MM.1S (cell line): ENCODE results near the gene RPL18A.

Experiments used
- EZH2 ChIP-seq: fragments of 300-600 bp; sonication (generic); optimal IDR thresholded peaks from 2 replicates; pipeline ENCODE3; 2017; ENCODE audit warnings: low read depth, mild to moderate bottlenecking, antibody characterized with exemption, low read length, mixed read lengths
- TF ChIP-seq, protein P1 (sequence below): fragments of 300-600 bp; sonication (generic); IDR thresholded peaks from 2 replicates; pipeline ENCODE4 v1.5.1; 2016; ENCODE audit warnings: antibody characterized with exemption, low read length, mixed read lengths

DNA sequence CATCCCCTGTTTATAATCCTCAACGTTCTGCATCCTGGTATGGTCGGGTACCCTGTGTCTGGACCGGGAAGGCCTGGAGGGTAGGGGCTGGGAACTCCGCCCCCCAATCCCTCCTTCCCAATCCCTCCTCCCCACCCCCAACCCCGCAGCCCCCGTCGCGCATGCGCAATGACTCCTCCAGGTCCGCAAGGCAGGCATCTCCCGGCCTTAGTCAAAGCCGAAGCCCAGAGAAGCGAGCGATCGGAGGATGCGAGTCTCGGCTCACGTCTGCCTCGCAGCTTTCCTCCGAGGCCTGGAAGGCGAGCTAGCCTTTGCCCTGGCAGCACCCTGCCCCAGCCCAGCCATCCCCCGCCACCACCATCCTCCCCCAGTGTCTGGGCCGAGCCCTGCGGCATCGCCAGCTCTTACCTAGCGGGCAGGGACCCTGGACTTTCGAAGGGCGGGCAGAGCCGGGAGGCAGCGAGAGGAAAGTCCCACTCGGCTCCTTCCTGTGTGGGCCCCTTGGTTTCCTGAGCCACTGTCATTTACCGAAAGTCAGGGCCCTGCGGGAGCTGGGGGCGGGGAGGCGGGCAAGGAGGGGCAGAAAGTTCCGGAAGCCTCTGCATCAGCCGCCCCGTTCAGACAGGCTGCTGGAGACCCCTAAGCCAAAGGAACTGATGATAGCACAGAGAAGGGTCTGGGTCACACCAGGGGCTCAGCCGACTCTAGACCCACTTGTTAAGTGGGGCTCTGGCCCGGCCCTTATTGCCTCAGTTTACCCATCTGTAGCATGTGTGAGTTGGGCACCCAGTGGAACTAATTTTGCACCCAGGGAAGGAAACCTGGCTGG is 12.0 kb upstream of the RPL18A start, which contains the start of gene JAK3:
- no peak for TF ChIP-seq EZH2
- TF ChIP-seq, protein P1, sequence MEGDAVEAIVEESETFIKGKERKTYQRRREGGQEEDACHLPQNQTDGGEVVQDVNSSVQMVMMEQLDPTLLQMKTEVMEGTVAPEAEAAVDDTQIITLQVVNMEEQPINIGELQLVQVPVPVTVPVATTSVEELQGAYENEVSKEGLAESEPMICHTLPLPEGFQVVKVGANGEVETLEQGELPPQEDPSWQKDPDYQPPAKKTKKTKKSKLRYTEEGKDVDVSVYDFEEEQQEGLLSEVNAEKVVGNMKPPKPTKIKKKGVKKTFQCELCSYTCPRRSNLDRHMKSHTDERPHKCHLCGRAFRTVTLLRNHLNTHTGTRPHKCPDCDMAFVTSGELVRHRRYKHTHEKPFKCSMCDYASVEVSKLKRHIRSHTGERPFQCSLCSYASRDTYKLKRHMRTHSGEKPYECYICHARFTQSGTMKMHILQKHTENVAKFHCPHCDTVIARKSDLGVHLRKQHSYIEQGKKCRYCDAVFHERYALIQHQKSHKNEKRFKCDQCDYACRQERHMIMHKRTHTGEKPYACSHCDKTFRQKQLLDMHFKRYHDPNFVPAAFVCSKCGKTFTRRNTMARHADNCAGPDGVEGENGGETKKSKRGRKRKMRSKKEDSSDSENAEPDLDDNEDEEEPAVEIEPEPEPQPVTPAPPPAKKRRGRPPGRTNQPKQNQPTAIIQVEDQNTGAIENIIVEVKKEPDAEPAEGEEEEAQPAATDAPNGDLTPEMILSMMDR, result no peak
